ENCODE results near the gene ZNF316. TPM values are rescaled to one million over a fixed set of nuclear protein-coding genes. Genes with fewer than 3 reads are reported as not detected.

ZNF316 gene
- total and polyA plus RNA-seq, 2 experiments from 2014 or later = 1.1 to 14.3 TPM

DNA sequence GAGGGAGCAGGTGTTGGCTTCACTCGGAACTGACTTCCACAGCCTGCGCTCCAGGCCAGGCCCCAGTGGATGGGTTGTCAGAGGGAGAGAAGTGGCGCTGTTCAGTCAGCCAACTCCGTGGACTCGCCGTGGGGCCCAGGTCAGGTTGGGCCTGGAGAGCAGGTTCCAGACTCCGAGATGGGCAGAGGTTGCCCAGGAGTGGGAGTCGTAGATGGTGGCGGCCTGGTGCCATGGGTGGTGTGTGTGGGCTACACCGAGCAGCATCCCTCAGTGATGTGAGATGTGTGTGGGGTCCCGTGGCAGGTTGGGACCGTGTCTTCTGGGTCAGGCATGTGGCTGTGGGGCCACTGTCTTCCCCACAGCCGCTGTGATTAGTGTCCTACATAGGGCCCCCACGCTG, 10.4 kb downstream of the ZNF316 start:
- H3K4me2 ChIP-seq (ENCODE audit: unreplicated experiment) = no peak overlapping the region
- no peaks in the 10 kb centered on the region for H4K20me1 ChIP-seq (ENCODE audit: insufficient read depth)
- H3K9me3 ChIP-seq (ENCODE audit: low read depth) = no peaks in the 10 kb centered on the region
- H3K4me3 ChIP-seq = no peak overlapping the region
- TF ChIP-seq EZH2 (IDR thresholded peaks at IDR 0.05; ENCODE audit: insufficient read depth, poor library complexity, severe bottlenecking) (no peak), EZH2phosphoT487 (IDR thresholded peaks at IDR 0.05; ENCODE audit: insufficient read depth, low read depth) (no peak)
- H3K9ac ChIP-seq = no peak overlapping the region
- H3K27me3 ChIP-seq (replicated peaks; ENCODE audit: insufficient read depth) = no peaks in the 10 kb centered on the region
- no peak for DNase-seq
- no peaks in the 10 kb centered on the region for H3K9me2 ChIP-seq (ENCODE audit: insufficient read depth)
- no peaks in the 10 kb centered on the region; the same call in 1 of the 2 replicates for H3K36me3 ChIP-seq (ENCODE audit: low read depth)
- no peak overlapping the region for H2AFZ ChIP-seq
- H3K79me2 ChIP-seq (ENCODE audit: insufficient read depth) = no peaks in the 10 kb centered on the region
- no peak overlapping the region for H3K27ac ChIP-seq
- in situ Hi-C loops (cut with MboI) = no loop called here
- WGBS, 2 experiments (ENCODE audit: low coverage in 1 of 2, low lambda C conversion rate in 2 of 2, missing lambda C conversion rate in 2 of 2) = 83 to 90% methylated on average over 14 of the region's 14 CpGs
- no peaks in the 10 kb centered on the region for H3K4me1 ChIP-seq (ENCODE audit: insufficient read depth)
- H3F3A ChIP-seq (ENCODE audit: insufficient read depth) = no peaks in the 10 kb centered on the region

DNA sequence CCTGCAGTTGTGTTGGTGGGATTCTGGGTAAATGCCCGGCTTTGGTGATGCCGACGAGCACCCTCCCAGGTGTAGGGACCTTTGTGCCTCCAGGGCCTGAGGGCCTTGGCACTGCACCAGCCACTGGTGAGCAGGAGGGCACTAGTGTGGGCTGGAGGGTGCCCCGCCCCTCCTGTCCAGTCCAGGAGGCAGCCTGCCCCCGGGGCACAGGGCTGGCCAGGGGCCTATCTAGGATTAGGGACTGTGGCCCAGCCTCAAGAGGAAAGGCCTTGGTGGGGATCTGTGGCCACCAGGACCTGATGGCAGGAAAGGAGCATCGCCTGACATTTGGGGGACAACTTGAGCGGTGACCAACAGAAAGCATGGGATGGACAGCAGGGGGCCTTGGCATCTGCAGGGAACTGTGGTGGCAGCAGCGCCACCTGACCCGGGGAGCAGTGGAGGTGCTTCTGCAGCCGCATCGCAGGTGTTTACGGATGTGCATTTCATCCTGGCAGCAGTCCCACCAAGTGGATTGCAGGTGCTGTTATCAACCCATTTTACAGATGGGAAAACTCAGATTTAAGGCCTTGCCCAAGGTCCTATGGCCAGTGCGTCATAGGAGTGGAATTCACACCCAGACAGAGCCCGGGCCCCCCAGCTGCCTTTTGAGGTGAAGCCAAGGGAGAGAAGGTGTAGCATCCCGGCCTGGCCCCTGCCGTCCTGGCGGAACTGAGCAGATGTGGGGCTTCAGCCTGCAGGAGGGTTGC, 11.1 kb downstream of the ZNF316 start:
- H3K9ac ChIP-seq = no peak overlapping the region
- H3K79me2 ChIP-seq (ENCODE audit: insufficient read depth) = no peaks in the 10 kb centered on the region
- H3K36me3 ChIP-seq (ENCODE audit: low read depth) = no peaks in the 10 kb centered on the region; the same call in 1 of the 2 replicates
- 84 to 90% methylated on average over 15 to 17 of the region's 17 CpGs for WGBS, 2 experiments (ENCODE audit: low coverage in 1 of 2, low lambda C conversion rate in 2 of 2, missing lambda C conversion rate in 2 of 2)
- H3K4me2 ChIP-seq (ENCODE audit: unreplicated experiment) = no peak overlapping the region
- H3K4me3 ChIP-seq = no peak overlapping the region
- no peaks in the 10 kb centered on the region for H3K27me3 ChIP-seq (replicated peaks; ENCODE audit: insufficient read depth)
- H3K4me1 ChIP-seq (ENCODE audit: insufficient read depth) = no peaks in the 10 kb centered on the region
- H3K9me3 ChIP-seq (ENCODE audit: low read depth) = no peaks in the 10 kb centered on the region
- no peak for DNase-seq
- no peaks in the 10 kb centered on the region for H3F3A ChIP-seq (ENCODE audit: insufficient read depth)
- H3K9me2 ChIP-seq (ENCODE audit: insufficient read depth) = no peaks in the 10 kb centered on the region
- in situ Hi-C loops (cut with MboI) = no loop called here
- no peak overlapping the region for H2AFZ ChIP-seq
- no peaks in the 10 kb centered on the region for H4K20me1 ChIP-seq (ENCODE audit: insufficient read depth)
- H3K27ac ChIP-seq = no peak overlapping the region
- TF ChIP-seq EZH2 (IDR thresholded peaks at IDR 0.05; ENCODE audit: insufficient read depth, poor library complexity, severe bottlenecking) = no peak
- no peak for TF ChIP-seq EZH2phosphoT487 (IDR thresholded peaks at IDR 0.05; ENCODE audit: insufficient read depth, low read depth)

DNA sequence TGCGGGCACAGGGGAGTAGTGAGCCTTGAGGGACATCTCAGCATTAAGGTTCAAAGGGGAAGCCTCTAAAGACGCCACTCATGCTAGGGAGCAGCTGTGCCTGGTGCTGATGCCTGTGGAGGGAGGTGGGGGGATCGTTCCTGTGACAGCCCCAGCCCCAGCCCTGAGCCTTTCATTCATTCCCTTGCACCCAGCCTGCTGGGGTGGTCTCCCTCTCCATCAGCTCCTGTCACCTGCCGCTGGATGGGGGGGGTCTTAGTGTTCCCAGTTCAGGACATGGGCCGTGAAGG, 11.6 kb downstream of the ZNF316 start:
- H3K9me2 ChIP-seq (ENCODE audit: insufficient read depth) = no peaks in the 10 kb centered on the region
- in situ Hi-C loops (cut with MboI) = no loop called here
- no peaks in the 10 kb centered on the region for H3K9me3 ChIP-seq (ENCODE audit: low read depth)
- no peaks in the 10 kb centered on the region for H4K20me1 ChIP-seq (ENCODE audit: insufficient read depth)
- H3K36me3 ChIP-seq (ENCODE audit: low read depth) = no peaks in the 10 kb centered on the region; the same call in 1 of the 2 replicates
- no peak for DNase-seq
- no peaks in the 10 kb centered on the region for H3K4me1 ChIP-seq (ENCODE audit: insufficient read depth)
- H3K9ac ChIP-seq = no peak overlapping the region
- H3K4me3 ChIP-seq = no peak overlapping the region
- H3K27ac ChIP-seq = no peak overlapping the region
- H2AFZ ChIP-seq = no peak overlapping the region
- TF ChIP-seq EZH2phosphoT487 (IDR thresholded peaks at IDR 0.05; ENCODE audit: insufficient read depth, low read depth) (no peak), EZH2 (IDR thresholded peaks at IDR 0.05; ENCODE audit: insufficient read depth, poor library complexity, severe bottlenecking) (no peak)
- H3K4me2 ChIP-seq (ENCODE audit: unreplicated experiment) = no peak overlapping the region
- H3K27me3 ChIP-seq (replicated peaks; ENCODE audit: insufficient read depth) = no peaks in the 10 kb centered on the region
- no peaks in the 10 kb centered on the region for H3F3A ChIP-seq (ENCODE audit: insufficient read depth)
- 86 to 87% methylated on average over 5 of the region's 5 CpGs for WGBS, 2 experiments (ENCODE audit: low coverage in 1 of 2, low lambda C conversion rate in 2 of 2, missing lambda C conversion rate in 2 of 2)
- H3K79me2 ChIP-seq (ENCODE audit: insufficient read depth) = no peaks in the 10 kb centered on the region

DNA sequence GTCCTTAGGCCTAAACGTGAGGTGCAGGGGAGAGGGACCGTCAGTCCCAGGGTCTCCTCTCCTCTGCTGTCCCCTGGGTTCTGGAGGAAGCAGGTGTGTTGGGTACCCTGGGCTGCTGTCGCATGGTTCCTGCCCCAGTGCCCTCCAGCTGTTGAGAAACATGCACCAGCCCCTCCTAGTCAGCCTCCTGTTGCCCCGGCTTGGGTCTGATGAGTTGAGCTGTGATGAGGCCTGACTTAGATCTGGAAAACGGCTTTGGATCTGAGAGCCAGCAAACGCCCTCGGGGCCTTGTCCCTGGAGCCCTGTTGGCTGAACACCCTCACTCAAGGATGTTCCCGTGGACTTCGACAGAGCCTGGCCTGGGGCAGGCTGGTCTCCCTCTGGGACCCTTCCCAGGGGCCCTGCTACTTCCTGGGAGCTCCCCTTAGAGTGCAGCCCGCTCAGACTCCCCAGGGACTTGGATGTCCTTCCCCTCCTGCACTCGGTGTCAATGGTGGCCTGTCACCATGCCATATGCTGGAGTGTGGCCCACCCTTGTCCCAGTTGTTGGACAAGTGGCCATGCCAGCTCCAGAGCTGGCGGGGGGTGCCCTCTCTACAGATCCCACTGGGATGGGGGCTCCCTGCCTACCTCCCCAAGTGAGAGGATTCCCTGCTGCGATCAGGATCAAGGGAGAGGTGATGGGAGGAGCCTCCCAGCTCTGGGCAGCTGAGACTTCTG, 12.3 kb downstream of the ZNF316 start:
- H3K9me3 ChIP-seq (ENCODE audit: low read depth) = no peaks in the 10 kb centered on the region
- H2AFZ ChIP-seq = no peak overlapping the region
- H3K27ac ChIP-seq = no peak overlapping the region
- H3K36me3 ChIP-seq (ENCODE audit: low read depth) = no peaks in the 10 kb centered on the region; the same call in 1 of the 2 replicates
- H3K4me1 ChIP-seq (ENCODE audit: insufficient read depth) = no peaks in the 10 kb centered on the region
- 86 to 87% methylated on average over 13 of the region's 13 CpGs for WGBS, 2 experiments (ENCODE audit: low coverage in 1 of 2, low lambda C conversion rate in 2 of 2, missing lambda C conversion rate in 2 of 2)
- H4K20me1 ChIP-seq (ENCODE audit: insufficient read depth) = no peaks in the 10 kb centered on the region
- in situ Hi-C loops (cut with MboI) = no loop called here
- no peaks in the 10 kb centered on the region for H3K27me3 ChIP-seq (replicated peaks; ENCODE audit: insufficient read depth)
- no peaks in the 10 kb centered on the region for H3K9me2 ChIP-seq (ENCODE audit: insufficient read depth)
- no peak for DNase-seq
- H3F3A ChIP-seq (ENCODE audit: insufficient read depth) = no peaks in the 10 kb centered on the region
- TF ChIP-seq EZH2 (IDR thresholded peaks at IDR 0.05; ENCODE audit: insufficient read depth, poor library complexity, severe bottlenecking) (no peak), EZH2phosphoT487 (IDR thresholded peaks at IDR 0.05; ENCODE audit: insufficient read depth, low read depth) (no peak)
- H3K4me3 ChIP-seq = no peak overlapping the region
- no peaks in the 10 kb centered on the region for H3K79me2 ChIP-seq (ENCODE audit: insufficient read depth)
- no peak overlapping the region for H3K9ac ChIP-seq
- H3K4me2 ChIP-seq (ENCODE audit: unreplicated experiment) = no peak overlapping the region
